ENCODE data around the gene DNASE1L2. TPM values are rescaled to one million over a fixed set of nuclear protein-coding genes. Genes with fewer than 3 reads are reported as not detected.
A peak's percentile ranks its signal among the peaks of the same experiment; 100 is the strongest.

DNASE1L2 gene
- total RNA-seq, 1 donor from 2014 or later, result 2.1 TPM

GRCh38 chr16:2205104-2205966 lies 30.9 kb upstream of the DNASE1L2 start, which contains the start of gene MLST8:
Gene MLST8, plus strand, starts transcription at chr16:2205454. Its CDS starts 632 bp downstream, at chr16:2206086.
- peak within 1 kb of the TSS; percentile 16 for H3K27ac Mint-ChIP-seq
- TF ChIP-seq CTCF (IDR thresholded peaks at IDR 0.05; ENCODE audit: unreplicated experiment), result peak; percentile 38
- peaks cover 10% of the 10 kb centered on the region for H3K4me1 Mint-ChIP-seq (ENCODE audit: low read depth)
- H3K27me3 Mint-ChIP-seq, result peaks cover 5% of the 10 kb centered on the region
- DNase-seq (ENCODE audit: low spot score, unreplicated experiment), result peak; percentile 78
- H3K9me3 Mint-ChIP-seq (ENCODE audit: low read depth), result no peaks in the 10 kb centered on the region
- H3K4me3 Mint-ChIP-seq (ENCODE audit: low read depth), result peak within 1 kb of the TSS; percentile 80
- H3K36me3 Mint-ChIP-seq (ENCODE audit: insufficient read depth), result peaks cover 4% of the 10 kb centered on the region

GRCh38 chr16:2205967-2206313 lies 30.3 kb upstream of the DNASE1L2 start:
- Mint-ChIP-seq H3K9me3 (ENCODE audit: low read depth) (no peaks in the 10 kb centered on the region), H3K27me3 (no peaks in the 10 kb centered on the region), H3K4me3 (ENCODE audit: low read depth) (peak overlapping the region; percentile 75), H3K27ac (peak overlapping the region; percentile 16), H3K36me3 (ENCODE audit: insufficient read depth) (peaks cover 4% of the 10 kb centered on the region), H3K4me1 (ENCODE audit: low read depth) (peaks cover 11% of the 10 kb centered on the region)
- no peak for DNase-seq (ENCODE audit: low spot score, unreplicated experiment)
- TF ChIP-seq CTCF (IDR thresholded peaks at IDR 0.05; ENCODE audit: unreplicated experiment), result no peak

- H3K9me3 Mint-ChIP-seq (ENCODE audit: low read depth), result no peaks in the 10 kb centered on the region
- no peaks in the 10 kb centered on the region for H3K27me3 Mint-ChIP-seq
- H3K36me3 Mint-ChIP-seq (ENCODE audit: insufficient read depth), result peaks cover 4% of the 10 kb centered on the region
- peak overlapping the region; percentile 16 for H3K27ac Mint-ChIP-seq
- peak overlapping the region; percentile 75 for H3K4me3 Mint-ChIP-seq (ENCODE audit: low read depth)
- no peak for TF ChIP-seq CTCF (IDR thresholded peaks at IDR 0.05; ENCODE audit: unreplicated experiment)
- DNase-seq (ENCODE audit: low spot score, unreplicated experiment), result no peak
- peaks cover 11% of the 10 kb centered on the region for H3K4me1 Mint-ChIP-seq (ENCODE audit: low read depth)
Observed at GRCh38 chr16:2206420-2206779, 29.8 kb upstream of the DNASE1L2 start.

GRCh38 chr16:2206780-2207433 lies 29.3 kb upstream of the DNASE1L2 start:
- peak overlapping the region; percentile 75 for H3K4me3 Mint-ChIP-seq (ENCODE audit: low read depth)
- peaks cover 11% of the 10 kb centered on the region for H3K4me1 Mint-ChIP-seq (ENCODE audit: low read depth)
- no peak for TF ChIP-seq CTCF (IDR thresholded peaks at IDR 0.05; ENCODE audit: unreplicated experiment)
- no peaks in the 10 kb centered on the region for H3K9me3 Mint-ChIP-seq (ENCODE audit: low read depth)
- no peaks in the 10 kb centered on the region for H3K27me3 Mint-ChIP-seq
- peaks cover 4% of the 10 kb centered on the region for H3K36me3 Mint-ChIP-seq (ENCODE audit: insufficient read depth)
- no peak for DNase-seq (ENCODE audit: low spot score, unreplicated experiment)
- H3K27ac Mint-ChIP-seq, result no peak overlapping the region

- no peak overlapping the region for H3K27ac Mint-ChIP-seq
- H3K27me3 Mint-ChIP-seq, result no peaks in the 10 kb centered on the region
- H3K9me3 Mint-ChIP-seq (ENCODE audit: low read depth), result no peaks in the 10 kb centered on the region
- H3K36me3 Mint-ChIP-seq (ENCODE audit: insufficient read depth), result peaks cover 4% of the 10 kb centered on the region
- no peak for DNase-seq (ENCODE audit: low spot score, unreplicated experiment)
- no peak for TF ChIP-seq CTCF (IDR thresholded peaks at IDR 0.05; ENCODE audit: unreplicated experiment)
- peak overlapping the region; percentile 58 for H3K4me3 Mint-ChIP-seq (ENCODE audit: low read depth)
- H3K4me1 Mint-ChIP-seq (ENCODE audit: low read depth), result peaks cover 14% of the 10 kb centered on the region
Observed at GRCh38 chr16:2207872-2208271, 28.4 kb upstream of the DNASE1L2 start.
